Fibroblast of skin of left quadriceps (primary cell): Measurements from ENCODE around the gene LRRC32.

Experiments used
- DNase-seq, 2 experiments: peaks; one replicate each; pipeline ENCODE4 v3.0.0-alpha.2; 2013; ENCODE audit warnings: low read depth in 2 of 2

LRRC32 gene

GRCh38 chr11:76680518-76681425 is 10.2 kb upstream of the LRRC32 start:
- DNase-seq, result peak; percentile 39 to 42

GRCh38 chr11:76678321-76678720 is 7.8 kb upstream of the LRRC32 start:
- no peak for DNase-seq

GRCh38 chr11:76677458-76677765 is 6.9 kb upstream of the LRRC32 start:
- no peak for DNase-seq

- no peak for DNase-seq
Observed at GRCh38 chr11:76676636-76677457, 6.3 kb upstream of the LRRC32 start.

- DNase-seq, result no peak
Observed at GRCh38 chr11:76674517-76675400, 4.2 kb upstream of the LRRC32 start.

- DNase-seq, result no peak
Observed at GRCh38 chr11:76673176-76674142, 2.9 kb upstream of the LRRC32 start.

GRCh38 chr11:76672431-76673175 is 2.1 kb upstream of the LRRC32 start:
- DNase-seq, result no peak

GRCh38 chr11:76671626-76672309 is 1.2 kb upstream of the LRRC32 start:
- no peak for DNase-seq

GRCh38 chr11:76671237-76671592 is 668 bp upstream of the LRRC32 start:
- no peak for DNase-seq

GRCh38 chr11:76669901-76670484 is 554 bp downstream of the LRRC32 start:
- DNase-seq, result peak; percentile 74 to 76

GRCh38 chr11:76668362-76669155 is 2.0 kb downstream of the LRRC32 start:
- no peak for DNase-seq

- no peak for DNase-seq
Observed at GRCh38 chr11:76667856-76668255, 2.7 kb downstream of the LRRC32 start.

- no peak for DNase-seq
Observed at GRCh38 chr11:76667271-76667818, 3.2 kb downstream of the LRRC32 start.

GRCh38 chr11:76666830-76667229 is 3.7 kb downstream of the LRRC32 start:
- no peak for DNase-seq

GRCh38 chr11:76666408-76666807 is 4.1 kb downstream of the LRRC32 start:
- no peak for DNase-seq

GRCh38 chr11:76665921-76666351 is 4.6 kb downstream of the LRRC32 start:
- DNase-seq, result no peak

- DNase-seq, result no peak
Observed at GRCh38 chr11:76665172-76665571, 5.4 kb downstream of the LRRC32 start.

GRCh38 chr11:76664578-76665061 is 5.9 kb downstream of the LRRC32 start:
- no peak for DNase-seq
